HCT116 (cell line): Measurements from ENCODE around the gene OR6S1. TPM values are rescaled to one million over a fixed set of nuclear protein-coding genes. Genes with fewer than 3 reads are reported as not detected.

Experiments
- ATAC-seq: fragments of 200-7000 bp; cut with Tn5 transposase; 2 replicates; pipeline ENCODE4 v1.9.1; 2020; ENCODE audit warnings: mild to moderate bottlenecking, moderate library complexity
- BruUV-seq: library from RNA; stranded (reverse); fragments of 400-500 nt; replicated peaks from 2 replicates; lab custom pipeline; 2021; lab: Mats Ljungman, UMichigan
- CTCF ChIA-PET: fragments of 300-600 bp; sonication (Branson Sonifier 250); formaldehyde crosslinking; loops from one replicate; lab custom pipeline; 2021; ENCODE audit warnings: antibody characterized with exemption; lab: Charles Lee
- POLR2A ChIA-PET: fragments of 300-600, 350-600 bp; sonication (Branson Sonifier 250); formaldehyde crosslinking; loops from one replicate; lab custom pipeline; 2021; ENCODE audit warnings: antibody characterized with exemption; lab: Charles Lee
- RAD21 ChIA-PET, 2 experiments: fragments of 300-600 bp; sonication (Branson Sonifier 250); formaldehyde crosslinking; loops; one replicate each; lab custom pipeline; 2023; ENCODE audit warnings: low total read pairs in 2 of 2; ENCODE audit not compliant: uncharacterized antibody in 2 of 2, unreplicated experiment in 2 of 2, low non-redundant PET in 1 of 2; lab: Charles Lee
- DNase-seq: peaks from one replicate; pipeline ENCODE4 v3.0.0-alpha.2; 2010; ENCODE audit warnings: low read depth, low spot score
- H2AFZ ChIP-seq: fragments of 200-600 bp; shearing (Covaris generic), sonication (generic); 2 replicates; pipeline ENCODE4 v1.6.1; 2017; ENCODE audit warnings: low read depth, mixed run types, mixed read lengths, antibody characterized with exemption, low read length; ENCODE audit not compliant: poor library complexity, severe bottlenecking
- H3K27ac ChIP-seq: 2 replicates; pipeline ENCODE4 v1.5.1; 2012; ENCODE audit warnings: low read depth, low read length
- H3K27me3 ChIP-seq: fragments of 200-600 bp; sonication (generic); 2 replicates; pipeline ENCODE4 v1.6.1; 2016; ENCODE audit warnings: mixed run types, low read length, mixed read lengths; ENCODE audit not compliant: insufficient read depth
- H3K36me3 ChIP-seq, 2 experiments: fragments of 200-500 bp in 1 of 2; fragments of 200-600 bp in 1 of 2; sonication (Bioruptor generic) in 1 of 2; sonication (generic) in 1 of 2; 2 replicates each; pipeline versions ENCODE4 v1.5.1 to v1.6.1; 2014 to 2016; ENCODE audit warnings: low read length in 2 of 2, inconsistent platforms in 1 of 2, mixed read lengths in 1 of 2, mixed run types in 1 of 2; ENCODE audit not compliant: insufficient read depth in 2 of 2, control insufficient read depth in 1 of 2
- H3K4me1 ChIP-seq, 2 experiments: fragments of 200-600 bp in 1 of 2; sonication (generic) in 1 of 2; 2 replicates each; pipeline versions ENCODE4 v1.5.1 to v1.6.1; 2012 to 2017; ENCODE audit warnings: low read length in 2 of 2, inconsistent platforms in 1 of 2, mild to moderate bottlenecking in 1 of 2, mixed read lengths in 1 of 2, mixed run types in 1 of 2, moderate library complexity in 1 of 2; ENCODE audit not compliant: insufficient read depth in 2 of 2, control insufficient read depth in 1 of 2
- H3K4me2 ChIP-seq: fragments of 200-600 bp; sonication (generic); 2 replicates; pipeline ENCODE4 v1.6.1; 2017; ENCODE audit warnings: mixed run types, low read length, mixed read lengths
- H3K4me3 ChIP-seq, 2 experiments: fragments of 200-600 bp in 1 of 2; sonication (generic) in 1 of 2; replicated peaks in 1 of 2; 2 replicates each; pipeline ENCODE4 v1.5.1; 2011 to 2016; ENCODE audit warnings: low read length in 2 of 2, control low read depth in 1 of 2, low read depth in 1 of 2, mild to moderate bottlenecking in 1 of 2, mixed read lengths in 1 of 2, mixed run types in 1 of 2
- H3K79me2 ChIP-seq: fragments of 200-600 bp; sonication (generic); 2 replicates; pipeline ENCODE4 v1.6.1; 2017; ENCODE audit warnings: mild to moderate bottlenecking, mixed run types, low read length, moderate library complexity, mixed read lengths; ENCODE audit not compliant: insufficient read depth
- H3K9ac ChIP-seq: fragments of 200-600 bp; sonication (generic); 2 replicates; pipeline ENCODE4 v1.6.1; 2016; ENCODE audit warnings: low read length, mixed read lengths
- H3K9me2 ChIP-seq: fragments of 200-600 bp; sonication (generic), shearing (Covaris generic); 2 replicates; pipeline ENCODE4 v1.6.1; 2017; ENCODE audit warnings: mixed run types, mild to moderate bottlenecking, moderate library complexity; ENCODE audit not compliant: insufficient read depth
- H3K9me3 ChIP-seq, 2 experiments: fragments of 200-500 bp in 1 of 2; fragments of 200-600 bp in 1 of 2; sonication (Bioruptor generic) in 1 of 2; sonication (generic) in 1 of 2; 2 replicates each; pipeline ENCODE4 v1.6.1; 2014 to 2017; ENCODE audit warnings: low read length in 2 of 2, mixed read lengths in 2 of 2, inconsistent platforms in 1 of 2, low read depth in 1 of 2, mild to moderate bottlenecking in 1 of 2, mixed run types in 1 of 2, moderate library complexity in 1 of 2; ENCODE audit not compliant: control insufficient read depth in 1 of 2, insufficient read depth in 1 of 2
- H4K20me1 ChIP-seq: fragments of 200-600 bp; sonication (generic), shearing (Covaris generic); 2 replicates; pipeline ENCODE4 v1.6.1; 2017; ENCODE audit warnings: mixed run types, mild to moderate bottlenecking, moderate library complexity; ENCODE audit not compliant: insufficient read depth
- ATF3 ChIP-seq: IDR thresholded peaks from 2 replicates; pipeline ENCODE4 v1.6.1; 2012
- CBX3 ChIP-seq: IDR thresholded peaks from 2 replicates; pipeline ENCODE4 v1.6.1; 2012; ENCODE audit warnings: low read depth
- ELF1 ChIP-seq: IDR thresholded peaks from 2 replicates; pipeline ENCODE4 v1.6.1; 2012; ENCODE audit warnings: low read depth, borderline replicate concordance
- POLR2A ChIP-seq: IDR thresholded peaks from 2 replicates; pipeline ENCODE4 v1.7.0; 2011; ENCODE audit warnings: borderline replicate concordance; ENCODE audit not compliant: insufficient read depth, insufficient read length; ENCODE audit errors: extremely low read depth
- POLR2AphosphoS5 ChIP-seq: IDR thresholded peaks from 2 replicates; pipeline ENCODE4 v1.6.1; 2011; ENCODE audit warnings: mild to moderate bottlenecking, low read depth, low read length, moderate library complexity
- TCF7L2 ChIP-seq: IDR thresholded peaks from 2 replicates; pipeline ENCODE4 v1.7.0; 2011; ENCODE audit warnings: borderline replicate concordance, inconsistent platforms; ENCODE audit not compliant: insufficient read depth, insufficient read length; ENCODE audit errors: extremely low read depth
- YY1 ChIP-seq: IDR thresholded peaks from 2 replicates; pipeline ENCODE4 v1.6.1; 2011; ENCODE audit warnings: low read length, low read depth, moderate library complexity, mild to moderate bottlenecking; ENCODE audit not compliant: insufficient replicate concordance; ENCODE audit errors: extremely low read depth
- intact Hi-C: fragments of 100-400 bp; cut with micrococcal nuclease; formaldehyde crosslinking; loops from 2 replicates; pipeline ENCODE4 v1.10.0; 2022
- total RNA-seq: library from RNA; stranded (reverse); gene quantifications from one replicate; pipeline ENCODE4 v1.2.1, GENCODE V29; 2021; ENCODE audit not compliant: unreplicated experiment
- TF ChIP-seq, protein P1 (sequence below): IDR thresholded peaks from 2 replicates; pipeline ENCODE4 v1.6.1; 2012
- TF ChIP-seq, protein P2 (sequence below): IDR thresholded peaks from 2 replicates; pipeline ENCODE4 v1.6.1; 2011; ENCODE audit warnings: mild to moderate bottlenecking, low read length, moderate library complexity; ENCODE audit not compliant: insufficient replicate concordance; ENCODE audit errors: extremely low read depth

OR6S1 gene
- total RNA-seq, 1 experiment from 2014 or later, result not detected

DNA sequence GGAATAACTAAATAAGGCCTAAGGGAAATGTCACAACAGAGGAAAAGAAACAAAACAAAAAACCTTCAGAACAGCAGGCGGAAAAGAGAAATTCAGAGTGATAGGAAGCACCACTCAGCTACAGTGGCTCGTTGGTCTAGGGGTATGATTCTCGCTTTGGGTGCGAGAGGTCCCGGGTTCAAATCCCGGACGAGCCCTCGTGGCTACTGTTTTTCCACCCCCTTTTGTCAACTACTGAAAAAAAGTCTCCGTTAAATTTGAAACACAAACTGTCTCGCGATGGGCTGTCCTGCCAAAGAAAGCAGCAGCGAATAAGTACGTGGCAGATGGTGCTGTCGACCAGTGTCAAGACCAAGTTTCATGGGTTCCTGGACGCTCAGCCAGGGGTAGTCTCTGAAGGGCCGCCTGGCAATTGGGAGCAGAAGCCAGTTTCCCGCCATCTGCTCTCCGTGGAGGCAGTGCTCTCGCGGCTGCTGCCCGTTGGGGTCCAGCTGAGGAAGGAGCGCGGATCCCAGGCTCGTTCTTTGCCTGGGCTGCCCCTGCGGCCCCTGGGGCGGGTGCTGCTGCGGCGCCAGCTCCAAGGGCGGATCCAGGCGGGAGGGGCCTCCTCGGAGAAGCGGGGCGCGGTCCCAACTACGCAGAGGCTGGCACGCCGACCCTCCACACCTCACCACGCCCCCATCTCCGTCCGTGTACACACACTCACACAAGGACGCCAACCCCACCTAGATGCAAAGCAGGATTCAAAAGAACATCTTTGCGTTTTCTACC lies 42.6 kb upstream of the OR6S1 start, which contains the start of gene RNASE4:
TSS of gene RNASE4 (plus strand) at position 670 of the 771 bp plus-strand sequence. CDS start 14,812 bp downstream, outside the sequence.
- ChIA-PET CTCF (interaction anchor here (0.8 to 6.1 kb wide), 10 partner anchors 21 to 356 kb away, joined by 3 to 59 read pairs (median 4); no protein-coding TSS in a partner anchor), POLR2A (interaction anchor here (0.7 to 6.1 kb wide), 8 partner anchors 26 to 341 kb away, joined by 3 to 47 read pairs (median 3); partner anchors contain the start of gene PARP2), RAD21 (interaction anchor here (0.8 to 1.1 kb wide), 3 partner anchors 26 to 71 kb away, joined by 3 read pairs; no protein-coding TSS in a partner anchor)
- H3K27ac ChIP-seq, result peak within 1 kb of the TSS; percentile 97
- H3K9me2 ChIP-seq, result no peaks in the 10 kb centered on the region
- ATAC-seq (peak; percentile 56), DNase-seq (peak; percentile 78)
- intact Hi-C loops, result loop anchor here (1.0 to 5.0 kb wide), 4 partner anchors 71 to 303 kb away; partner anchors contain the start of genes METTL17 and PNP
- H3K9ac ChIP-seq, result peak within 1 kb of the TSS; percentile 74
- H3K4me1 ChIP-seq, result peaks cover 27 to 64% of the 10 kb centered on the region in 2 experiments
- H3K79me2 ChIP-seq, result no peaks in the 10 kb centered on the region
- H3K4me3 ChIP-seq, result peak within 1 kb of the TSS; percentile 65 to 72
- TF ChIP-seq ELF1, result no peak
- TF ChIP-seq, protein P1, sequence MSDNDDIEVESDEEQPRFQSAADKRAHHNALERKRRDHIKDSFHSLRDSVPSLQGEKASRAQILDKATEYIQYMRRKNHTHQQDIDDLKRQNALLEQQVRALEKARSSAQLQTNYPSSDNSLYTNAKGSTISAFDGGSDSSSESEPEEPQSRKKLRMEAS, result peak; percentile 30
- no peak for TF ChIP-seq YY1
- TF ChIP-seq CBX3, result 0 out of 2 replicates have a peak, but pooled peaks have one; percentile 15
- peak; percentile 97 for TF ChIP-seq ATF3
- TF ChIP-seq TCF7L2, result peak; percentile 58
- TF ChIP-seq POLR2AphosphoS5, result peak; percentile 58
- TF ChIP-seq POLR2A, result peak; percentile 47
- TF ChIP-seq, protein P2, sequence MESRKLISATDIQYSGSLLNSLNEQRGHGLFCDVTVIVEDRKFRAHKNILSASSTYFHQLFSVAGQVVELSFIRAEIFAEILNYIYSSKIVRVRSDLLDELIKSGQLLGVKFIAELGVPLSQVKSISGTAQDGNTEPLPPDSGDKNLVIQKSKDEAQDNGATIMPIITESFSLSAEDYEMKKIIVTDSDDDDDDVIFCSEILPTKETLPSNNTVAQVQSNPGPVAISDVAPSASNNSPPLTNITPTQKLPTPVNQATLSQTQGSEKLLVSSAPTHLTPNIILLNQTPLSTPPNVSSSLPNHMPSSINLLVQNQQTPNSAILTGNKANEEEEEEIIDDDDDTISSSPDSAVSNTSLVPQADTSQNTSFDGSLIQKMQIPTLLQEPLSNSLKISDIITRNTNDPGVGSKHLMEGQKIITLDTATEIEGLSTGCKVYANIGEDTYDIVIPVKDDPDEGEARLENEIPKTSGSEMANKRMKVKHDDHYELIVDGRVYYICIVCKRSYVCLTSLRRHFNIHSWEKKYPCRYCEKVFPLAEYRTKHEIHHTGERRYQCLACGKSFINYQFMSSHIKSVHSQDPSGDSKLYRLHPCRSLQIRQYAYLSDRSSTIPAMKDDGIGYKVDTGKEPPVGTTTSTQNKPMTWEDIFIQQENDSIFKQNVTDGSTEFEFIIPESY, result peak; percentile 6
- TF ChIP-seq, all 23 proteins: peak for 7
- BruUV-seq, result no TSS peak
- peak within 1 kb of the TSS; percentile 80 for H2AFZ ChIP-seq
- H3K9me3 ChIP-seq, result no peaks in the 10 kb centered on the region
- H3K36me3 ChIP-seq, result no peaks in the 10 kb centered on the region
- no peaks in the 10 kb centered on the region for H4K20me1 ChIP-seq
- peak within 1 kb of the TSS; percentile 96 for H3K4me2 ChIP-seq
- no peaks in the 10 kb centered on the region for H3K27me3 ChIP-seq
